Glomerular visceral epithelial cell (primary cell): ENCODE data around the gene PCP2.

Experiments used
- DNase-seq: peaks from one replicate; pipeline ENCODE4 v3.0.0-alpha.2; 2016; ENCODE audit errors: extremely low spot score

PCP2 gene

DNA sequence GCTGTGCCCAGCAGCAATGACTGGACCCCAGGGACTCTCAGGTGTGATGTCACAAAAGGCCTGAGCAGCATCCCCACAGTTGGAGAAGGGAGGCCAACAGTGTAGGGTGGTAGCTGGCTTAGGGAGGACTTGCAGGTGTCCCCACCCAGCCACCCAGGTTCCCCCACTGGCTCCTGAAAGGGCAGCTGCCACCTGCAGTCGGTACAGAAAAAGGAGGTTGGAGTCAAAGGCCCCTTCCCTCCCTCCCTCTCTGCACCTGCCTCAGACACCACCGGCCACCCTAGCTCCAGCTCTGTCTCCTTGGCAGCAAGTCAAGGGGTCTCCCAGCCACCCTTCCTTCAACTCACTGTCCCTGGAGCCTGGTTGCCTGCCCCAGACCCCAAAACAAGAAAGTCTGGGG is at the start of gene PCP2:
Gene PCP2, minus strand, starts transcription at position 22 of the 400 bp plus-strand sequence. CDS start 262 bp downstream, outside the sequence.
- DNase-seq: no peak

DNA sequence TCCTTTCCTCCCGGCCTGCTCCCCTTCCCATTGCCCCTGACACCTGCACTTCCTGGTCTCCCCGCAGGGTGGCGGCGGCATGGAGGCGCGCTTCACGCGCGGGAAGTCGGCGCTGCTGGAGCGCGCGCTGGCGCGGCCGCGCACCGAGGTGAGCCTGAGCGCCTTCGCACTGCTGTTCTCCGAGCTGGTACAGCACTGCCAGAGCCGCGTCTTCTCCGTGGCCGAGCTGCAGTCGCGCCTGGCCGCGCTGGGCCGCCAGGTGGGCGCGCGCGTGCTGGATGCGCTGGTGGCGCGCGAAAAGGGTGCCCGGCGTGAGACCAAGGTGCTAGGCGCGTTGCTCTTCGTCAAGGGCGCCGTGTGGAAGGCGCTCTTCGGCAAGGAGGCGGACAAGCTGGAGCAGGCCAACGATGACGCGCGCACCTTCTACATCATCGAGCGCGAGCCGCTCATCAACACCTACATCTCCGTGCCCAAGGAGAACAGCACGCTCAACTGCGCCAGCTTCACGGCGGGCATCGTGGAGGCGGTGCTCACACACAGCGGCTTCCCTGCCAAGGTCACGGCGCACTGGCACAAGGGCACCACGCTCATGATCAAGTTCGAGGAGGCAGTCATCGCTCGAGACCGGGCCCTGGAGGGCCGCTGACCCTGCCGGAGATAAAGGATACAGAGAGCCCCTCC is 48.8 kb upstream of the PCP2 start:
- no peak for DNase-seq

DNA sequence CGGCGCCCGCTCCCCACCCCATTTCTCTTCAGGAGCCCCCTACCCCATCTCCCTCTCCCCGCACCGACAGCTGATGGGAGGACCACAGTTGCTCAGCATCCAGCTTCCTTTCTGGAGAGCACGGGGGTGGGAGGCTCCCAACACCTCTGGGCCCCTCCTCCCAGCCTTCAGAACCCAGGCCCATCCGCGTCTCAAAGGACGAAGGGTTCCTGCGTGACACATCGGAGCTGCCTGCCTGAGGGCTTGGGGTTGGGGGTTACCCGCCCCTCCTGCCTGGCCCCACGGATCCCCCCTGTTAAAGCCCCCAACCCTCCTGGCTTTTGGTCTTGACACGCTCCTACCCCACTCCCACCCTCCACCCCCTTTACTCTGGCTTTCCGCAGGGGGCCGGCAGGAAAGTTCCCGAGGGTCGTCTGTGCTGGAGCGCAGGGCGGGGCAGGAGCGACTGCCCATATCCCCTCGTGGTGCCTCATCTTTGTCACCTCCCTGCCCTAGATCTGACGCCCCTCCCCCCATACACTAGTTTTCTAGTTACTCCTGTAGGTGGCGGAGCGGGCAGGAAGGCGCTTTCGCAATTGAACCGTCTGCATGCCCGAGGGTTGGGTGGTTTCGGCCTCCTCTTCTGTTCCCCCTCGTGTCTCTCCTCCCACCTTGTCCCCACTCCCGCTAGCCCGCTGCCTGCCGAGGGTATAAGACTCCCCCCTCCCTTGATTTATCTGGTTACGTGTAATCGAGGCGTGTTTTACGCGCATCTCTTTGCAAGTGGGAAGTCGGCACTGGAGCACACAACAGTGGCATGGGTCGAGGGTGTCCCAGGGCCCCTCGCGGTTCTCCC is 48.0 kb upstream of the PCP2 start:
- DNase-seq: peak; percentile 47

DNA sequence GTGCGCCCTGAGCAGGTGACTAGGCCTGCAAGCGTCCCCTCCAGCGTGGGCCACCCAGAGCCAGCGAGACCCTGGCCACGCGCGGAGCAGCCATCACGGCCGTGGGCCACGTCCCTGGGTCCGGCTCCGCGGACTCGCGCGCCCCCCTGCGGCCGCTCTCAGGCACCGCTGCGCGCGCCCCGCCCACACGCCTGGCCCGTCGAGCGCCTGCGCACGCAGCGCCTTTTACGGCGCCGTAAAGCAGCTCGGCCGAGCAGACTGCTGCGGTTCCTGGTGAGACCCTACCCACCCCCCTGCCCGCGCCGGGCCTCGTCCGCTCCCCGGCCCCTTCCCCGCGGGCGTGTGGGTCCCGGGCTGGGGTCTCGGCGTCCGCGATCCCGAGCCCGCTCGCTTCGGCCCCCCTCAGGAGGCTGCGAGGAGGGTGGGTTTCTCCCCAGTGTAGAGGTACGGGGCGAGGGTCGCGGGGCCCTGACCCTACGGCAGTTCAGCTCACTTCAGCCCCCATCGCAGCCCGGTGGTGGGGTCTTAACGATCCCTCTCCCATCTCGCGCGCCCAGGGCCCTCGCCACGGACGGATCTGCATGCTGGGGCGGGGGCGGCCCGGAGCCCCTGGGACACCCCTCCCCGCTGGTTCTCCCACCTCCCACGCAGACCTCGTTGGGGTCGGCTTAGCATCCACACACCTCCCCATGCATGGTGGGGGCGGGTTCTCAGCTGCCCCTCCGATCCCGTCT is 47.3 kb upstream of the PCP2 start, which contains the start of gene TRAPPC5:
Gene TRAPPC5, plus strand, starts transcription at position 228 of the 734 bp plus-strand sequence. CDS start 1,421 bp downstream, outside the sequence.
- DNase-seq: peak; percentile 84

DNA sequence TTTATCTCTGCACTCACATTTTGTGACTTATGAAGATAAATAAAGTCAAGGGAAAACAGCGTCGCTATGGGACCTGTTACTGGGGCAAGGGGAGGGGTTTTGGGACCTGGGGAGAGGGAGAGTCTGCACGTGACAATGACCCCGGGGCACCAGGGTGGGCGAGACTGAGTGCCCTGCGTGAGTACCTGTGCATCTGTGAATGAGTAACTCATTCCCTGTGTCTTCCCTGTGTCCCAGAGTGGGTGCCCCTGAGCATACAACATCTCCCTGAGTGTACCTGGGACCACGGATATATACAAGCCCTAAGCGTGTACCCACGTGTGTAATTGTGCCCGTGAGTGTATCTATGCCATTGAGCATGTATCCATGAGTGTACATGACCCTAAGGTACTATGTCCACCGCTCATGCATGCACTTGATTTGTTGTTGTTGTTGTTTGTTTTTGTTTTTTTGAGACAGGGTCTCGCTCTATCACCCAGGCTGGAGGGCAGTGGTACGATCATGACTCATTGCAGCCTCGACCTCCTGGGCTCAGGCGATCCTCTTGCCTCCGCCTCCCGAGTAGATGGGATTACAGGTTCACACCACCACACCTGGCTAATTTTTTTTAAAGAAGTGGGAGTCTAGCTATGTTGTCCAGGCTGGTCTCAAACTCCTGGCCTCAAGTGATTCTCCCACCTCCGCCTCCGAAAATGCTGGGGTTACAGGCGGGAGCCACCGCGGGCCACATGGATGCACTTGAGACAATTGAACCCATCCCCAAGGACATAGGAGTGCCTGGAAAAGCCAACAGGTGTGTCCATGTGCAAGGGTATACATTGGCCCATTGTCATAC is 46.5 kb upstream of the PCP2 start:
- no peak for DNase-seq

DNA sequence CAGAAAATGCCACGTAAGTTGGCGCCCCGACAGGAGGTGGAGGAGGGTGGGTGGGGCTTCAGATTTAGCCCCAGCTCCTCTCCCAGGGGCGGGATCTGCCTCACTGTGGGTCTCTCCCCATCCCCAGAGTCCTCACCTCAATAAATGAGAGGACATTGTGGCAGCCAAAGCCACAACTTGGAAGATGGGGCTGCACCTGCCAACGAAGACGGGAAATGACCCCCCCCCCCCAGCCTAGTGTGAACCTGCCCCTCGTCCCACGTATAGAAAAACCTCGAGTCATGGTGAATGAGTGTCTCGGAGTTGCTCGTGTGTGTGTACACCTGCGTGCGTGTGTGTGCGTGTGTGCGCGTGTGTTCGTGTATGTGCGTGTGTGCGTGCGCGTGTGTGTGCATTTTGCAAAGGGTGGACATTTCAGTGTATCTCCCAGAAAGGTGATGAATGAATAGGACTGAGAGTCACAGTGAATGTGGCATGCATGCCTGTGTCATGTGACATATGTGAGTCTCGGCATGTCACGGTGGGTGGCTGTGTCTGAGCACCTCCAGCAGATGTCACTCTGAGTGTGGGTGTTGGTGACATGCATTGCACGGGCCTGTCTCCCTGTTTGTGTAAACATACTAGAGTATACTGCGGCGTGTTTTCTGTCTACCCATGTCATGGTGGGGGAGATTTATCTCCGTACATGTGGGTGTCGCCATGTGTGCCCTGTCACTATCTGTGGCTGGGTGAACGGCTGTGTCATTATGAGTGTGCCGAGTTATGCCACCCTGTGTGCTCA is 45.6 kb upstream of the PCP2 start:
- no peak for DNase-seq

DNA sequence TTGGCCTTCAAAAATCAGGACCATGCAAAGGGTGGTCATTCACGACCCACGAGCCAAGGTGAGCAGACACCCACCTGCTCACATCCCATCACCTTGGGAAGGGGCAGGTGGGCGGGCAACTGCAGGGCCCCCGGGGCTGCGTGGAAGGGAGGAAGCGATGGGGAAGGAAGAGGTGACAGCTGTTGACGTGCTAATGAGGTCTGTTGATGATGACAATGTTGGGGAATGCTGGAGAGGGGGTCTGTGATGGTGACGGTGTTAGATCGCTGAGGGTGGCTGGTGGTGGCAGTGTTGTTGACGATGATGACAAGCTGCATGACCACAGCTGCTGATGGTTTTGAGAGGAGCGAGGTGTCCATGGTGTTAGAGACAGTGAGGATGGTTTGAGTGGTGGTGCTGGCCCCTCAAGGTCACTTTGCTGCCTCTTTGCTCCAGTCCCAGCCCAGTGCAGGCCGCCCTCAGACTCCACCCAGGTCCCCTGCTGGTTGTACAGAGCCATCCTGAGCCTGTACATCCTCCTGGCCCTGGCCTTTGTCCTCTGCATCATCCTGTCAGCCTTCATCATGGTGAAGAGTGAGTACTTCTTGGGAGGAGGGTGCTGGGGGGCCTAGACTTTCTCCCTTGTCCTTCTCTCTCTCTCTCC is 44.3 kb upstream of the PCP2 start:
- DNase-seq: no peak

DNA sequence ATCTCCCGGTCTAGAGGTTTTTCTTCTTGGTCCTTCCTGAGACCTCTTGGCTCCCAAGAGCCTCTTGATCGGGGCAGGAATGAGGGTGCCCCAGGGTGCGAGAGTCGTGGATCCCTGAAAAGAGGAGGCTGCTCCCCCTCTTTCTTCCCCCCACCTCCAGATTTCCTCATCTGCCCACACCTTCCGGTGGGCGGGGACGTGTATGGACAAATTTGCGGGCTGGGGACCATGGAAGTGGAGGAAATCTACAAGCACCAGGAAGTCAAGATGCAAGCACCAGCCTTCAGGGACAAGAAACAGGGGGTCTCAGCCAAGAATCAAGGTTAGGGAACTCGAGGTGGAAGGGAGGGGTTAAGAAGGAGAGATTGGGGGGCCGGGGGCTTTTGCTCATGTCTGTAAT is 43.3 kb upstream of the PCP2 start, which contains the start of gene MCEMP1:
Gene MCEMP1, plus strand, starts transcription at position 237 of the 400 bp plus-strand sequence. Its CDS starts 31 bp downstream, at position 268.
- DNase-seq: no peak

DNA sequence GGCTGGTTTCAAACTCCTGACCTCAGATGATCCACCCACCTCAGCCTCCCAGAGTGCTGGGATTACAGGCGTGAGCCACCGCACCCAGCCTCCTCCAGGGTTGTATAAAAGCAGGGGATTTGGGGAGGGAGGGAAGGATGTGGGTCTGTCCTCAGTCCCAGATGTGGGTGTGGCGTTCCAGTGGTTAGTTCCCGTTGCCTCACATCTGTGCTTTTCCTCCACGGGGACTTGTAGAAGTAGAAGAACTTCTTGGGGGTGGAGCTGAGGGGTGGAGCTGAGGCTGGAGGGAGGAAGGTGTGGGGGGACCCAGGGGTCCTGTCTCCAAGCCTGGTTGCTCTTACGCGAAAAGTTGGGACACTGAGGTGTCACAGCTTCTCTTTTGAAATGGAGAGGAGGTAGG is 42.9 kb upstream of the PCP2 start:
- DNase-seq: no peak

DNA sequence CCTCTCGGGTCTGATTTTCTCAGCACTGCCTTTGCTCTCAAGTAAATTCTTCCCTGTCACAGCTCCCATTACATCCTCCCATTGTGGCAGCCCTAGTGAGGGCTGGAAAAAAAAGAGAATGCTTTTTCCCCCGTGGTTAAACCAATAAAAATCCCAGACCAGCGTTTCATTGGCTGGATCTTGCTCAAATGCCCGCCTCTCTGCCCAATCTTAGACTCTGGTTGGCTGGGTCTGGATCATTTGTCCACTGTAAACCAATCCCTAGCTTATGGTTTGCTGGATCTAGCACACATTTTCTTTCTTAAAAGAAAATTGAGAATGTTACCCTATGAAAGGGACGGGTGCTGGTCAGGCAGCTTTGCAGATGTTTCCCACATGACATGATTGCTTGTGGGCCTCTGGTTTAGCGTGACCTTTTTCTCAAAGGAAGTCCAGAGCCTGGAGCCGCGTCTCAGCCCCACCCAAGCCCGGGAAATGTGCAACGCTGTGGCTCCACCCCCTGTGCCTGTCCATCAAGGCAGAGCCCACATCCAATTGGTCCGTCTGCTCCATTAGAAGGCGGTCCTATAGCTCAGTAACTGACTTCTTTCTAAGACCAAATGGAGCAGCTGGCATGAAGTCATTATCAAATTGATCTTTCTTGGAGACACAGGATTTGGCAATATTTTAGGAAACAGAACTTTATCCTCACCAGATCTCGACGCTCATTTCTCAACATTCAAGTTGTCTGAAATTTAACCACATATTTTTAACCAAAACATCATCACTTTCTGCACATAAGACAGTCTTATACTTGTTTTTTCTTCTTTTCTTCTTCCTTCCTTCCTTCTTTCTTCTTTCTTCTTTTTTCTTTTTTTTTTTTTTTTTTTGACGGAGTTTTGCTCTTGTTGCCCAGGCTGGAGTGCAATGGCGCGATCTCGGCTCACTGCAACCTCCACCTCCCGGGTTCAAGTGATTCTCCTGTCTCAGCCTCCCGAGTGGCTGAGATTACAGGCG is 40.8 kb upstream of the PCP2 start:
- peak; percentile 32 for DNase-seq

DNA sequence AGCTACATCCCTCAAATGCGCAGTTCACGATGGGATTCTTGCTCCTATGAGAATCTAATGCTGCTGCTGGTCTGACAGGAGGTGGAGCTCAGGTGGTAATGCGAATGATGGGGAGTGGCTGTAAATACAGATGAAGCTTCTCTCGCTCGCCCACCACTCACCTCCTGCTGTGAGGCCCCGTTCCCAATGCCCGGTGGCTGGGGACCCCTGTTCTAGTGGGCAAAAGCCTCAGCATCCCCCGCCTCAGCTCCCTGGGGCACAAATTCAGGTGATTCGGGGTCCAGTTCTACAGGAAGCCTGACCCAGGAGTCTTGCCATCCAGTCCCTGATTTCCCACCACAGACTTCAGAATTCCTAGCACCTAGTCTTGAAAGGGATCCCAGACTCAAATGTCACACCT is 39.0 kb upstream of the PCP2 start:
- no peak for DNase-seq

DNA sequence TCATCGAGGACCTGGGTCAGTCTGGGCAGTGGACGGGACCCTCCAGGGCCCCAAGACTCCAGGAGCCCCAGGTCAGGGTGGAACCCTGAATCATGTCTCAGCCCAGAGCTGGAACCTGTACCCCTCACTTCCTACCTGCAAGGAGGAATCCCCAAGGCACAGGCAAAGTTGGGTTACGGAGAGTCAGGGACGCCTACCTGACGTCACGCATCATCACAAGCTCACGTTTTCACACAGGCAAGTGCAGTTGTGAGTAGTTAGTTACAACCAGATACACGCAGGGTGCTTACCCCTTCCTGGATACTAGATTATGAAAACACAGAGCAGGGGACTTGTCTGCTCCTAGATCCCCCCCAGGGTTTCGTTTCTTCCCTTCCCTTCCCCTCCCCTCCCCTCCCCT is 37.3 kb upstream of the PCP2 start:
- DNase-seq: no peak

DNA sequence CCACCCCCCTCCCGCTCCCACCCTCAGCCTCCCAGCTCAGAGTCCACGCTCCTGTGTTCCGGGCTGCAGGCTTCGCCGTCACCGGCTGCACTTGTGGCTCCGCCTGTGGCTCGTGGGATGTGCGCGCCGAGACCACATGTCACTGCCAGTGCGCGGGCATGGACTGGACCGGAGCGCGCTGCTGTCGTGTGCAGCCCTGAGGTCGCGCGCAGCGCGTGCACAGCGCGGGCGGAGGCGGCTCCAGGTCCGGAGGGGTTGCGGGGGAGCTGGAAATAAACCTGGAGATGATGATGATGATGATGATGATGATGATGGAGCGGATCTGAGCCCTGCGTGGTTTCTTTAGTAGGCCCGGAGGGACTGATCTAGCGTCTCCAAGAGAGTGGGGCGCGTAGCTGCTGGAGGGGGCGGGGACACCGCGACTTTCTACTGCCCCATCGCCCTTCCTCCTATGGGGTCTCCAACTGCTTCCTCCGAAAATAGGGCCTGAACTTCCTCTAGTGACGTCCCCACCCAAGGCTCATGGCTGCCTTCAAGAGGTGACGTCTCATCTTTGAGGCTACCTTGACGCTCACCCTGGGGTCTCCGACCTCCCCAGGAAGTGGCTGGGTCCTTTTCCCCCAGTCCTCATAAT is 36.7 kb upstream of the PCP2 start:
- no peak for DNase-seq

DNA sequence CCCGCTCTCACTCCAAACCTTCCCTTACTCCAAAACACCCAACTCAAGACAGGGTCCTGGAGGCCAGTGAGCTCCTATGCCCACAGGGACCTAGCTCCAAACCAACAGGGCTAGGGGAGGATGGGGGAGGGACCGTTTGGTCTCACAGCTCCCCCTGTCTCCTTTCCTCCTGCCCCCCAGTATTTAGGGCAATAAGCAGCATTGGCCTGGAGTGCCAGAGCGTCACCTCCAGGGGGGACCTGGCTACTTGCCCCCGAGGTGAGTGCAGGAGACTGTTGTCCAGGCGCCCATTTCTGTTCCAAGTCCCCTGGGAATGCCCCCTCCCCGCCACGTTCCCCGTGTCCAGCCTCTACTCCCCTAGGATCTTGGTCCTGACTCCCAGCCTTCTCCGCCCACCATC is 36.1 kb upstream of the PCP2 start:
- no peak for DNase-seq

DNA sequence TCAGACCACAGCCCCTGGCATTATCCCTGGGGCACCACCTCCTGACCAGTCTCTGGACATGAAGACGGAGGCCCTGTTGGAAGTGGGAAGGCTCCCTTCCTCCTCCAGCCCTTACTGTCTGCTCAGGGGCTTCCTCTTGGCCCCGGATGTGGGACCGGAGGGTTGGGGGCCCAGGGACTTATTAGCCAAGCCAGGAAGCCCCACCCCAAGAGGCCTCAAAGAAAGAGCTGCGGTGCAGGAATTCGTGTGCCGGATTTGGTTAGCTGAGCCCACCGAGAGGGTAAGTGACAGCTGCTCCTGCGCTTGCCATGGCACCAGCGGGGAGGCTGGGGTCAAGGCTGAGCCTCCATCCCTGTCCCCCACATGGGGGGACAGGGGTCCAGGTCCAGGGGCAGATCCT is 35.3 kb upstream of the PCP2 start, which contains the start of gene RETN:
Gene RETN, plus strand, starts transcription at position 208 of the 400 bp plus-strand sequence. CDS start 278 bp downstream, outside the sequence.
- DNase-seq: no peak

DNA sequence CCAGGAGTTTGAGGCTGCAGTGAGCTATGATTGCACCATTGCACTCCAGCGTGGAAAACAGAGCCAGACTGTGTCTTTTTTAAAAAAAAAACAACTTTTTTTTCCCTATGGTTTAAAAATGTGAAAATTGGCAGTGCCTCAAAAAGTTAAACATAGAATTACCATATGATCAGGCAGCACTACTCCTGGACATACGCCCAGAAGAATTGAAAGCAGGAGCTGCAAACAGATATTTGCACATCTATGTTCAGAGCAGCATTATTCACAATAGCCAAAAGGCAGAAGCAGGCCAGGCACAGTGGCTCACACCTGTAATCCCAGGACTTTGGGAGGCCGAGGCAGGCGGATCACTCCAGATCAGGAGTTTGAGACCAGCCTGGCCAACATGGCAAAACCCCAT is 31.6 kb upstream of the PCP2 start:
- DNase-seq: no peak

DNA sequence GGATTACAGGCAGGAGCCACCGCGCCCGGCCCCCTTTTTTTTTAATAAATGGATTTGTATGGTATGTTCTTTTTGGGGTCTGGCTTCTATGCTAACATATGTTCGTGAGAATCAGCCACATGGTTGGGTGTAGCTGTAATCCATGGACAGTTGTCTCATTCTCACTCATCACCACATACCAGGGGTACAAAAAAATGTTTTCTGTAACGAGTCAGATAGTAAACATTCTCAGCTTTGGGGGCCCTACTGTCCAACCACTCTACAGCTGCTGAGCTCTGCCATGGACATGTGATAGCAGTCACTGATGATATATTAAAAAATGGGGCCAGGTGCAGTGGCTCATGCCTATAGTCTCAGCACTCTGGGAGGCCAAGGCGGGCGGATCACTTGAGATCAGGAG is 30.2 kb upstream of the PCP2 start:
- no peak for DNase-seq

DNA sequence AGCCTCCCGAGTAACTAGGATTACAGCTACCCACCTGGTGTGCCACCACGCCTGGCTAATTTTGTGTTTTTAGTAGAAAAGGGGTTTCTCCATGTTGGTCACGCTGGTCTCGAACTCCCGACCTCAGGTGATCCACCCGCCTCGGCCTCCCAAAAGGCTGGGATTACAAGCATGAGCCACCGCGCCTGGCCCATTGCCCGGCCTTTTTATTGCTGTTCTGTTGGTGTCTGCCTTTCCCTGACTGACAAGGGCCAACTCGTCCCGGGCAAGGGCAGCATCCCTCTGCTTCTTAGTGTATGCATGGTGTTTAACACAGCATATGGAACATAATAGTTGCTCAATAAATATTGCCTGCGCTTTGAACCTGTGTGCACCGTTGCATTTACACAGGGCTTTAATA is 29.1 kb upstream of the PCP2 start:
- DNase-seq: no peak
